Spinal cord (tissue), 10 donors: Measurements from ENCODE around the gene RPS6KB2. TPM values are rescaled to one million over a fixed set of nuclear protein-coding genes. Genes with fewer than 3 reads are reported as not detected.

ENCODE experiments used
- DNase-seq, 6 donors: peaks; one replicate each; pipeline versions ENCODE4 v3.0.0 to v3.0.0-alpha.2; 2013 to 2015; ENCODE audit warnings: low spot score in 6 of 6, low read depth in 4 of 6
- H3K27ac ChIP-seq: one replicate; pipeline ENCODE4 v1.5.1; 2013; ENCODE audit warnings: low read depth, low read length, control low read depth
- H3K27me3 ChIP-seq: one replicate; pipeline ENCODE4 v1.6.1; 2013; ENCODE audit warnings: low read length; ENCODE audit not compliant: control insufficient read depth, insufficient read depth
- H3K36me3 ChIP-seq: one replicate; pipeline ENCODE4 v1.6.1; 2013; ENCODE audit warnings: low read length; ENCODE audit not compliant: control insufficient read depth, insufficient read depth
- H3K4me1 ChIP-seq: one replicate; pipeline ENCODE4 v1.6.1; 2013; ENCODE audit warnings: low read length; ENCODE audit not compliant: control insufficient read depth, insufficient read depth
- H3K4me3 ChIP-seq: one replicate; pipeline ENCODE4 v1.5.1; 2013; ENCODE audit warnings: low read depth, low read length, control low read depth
- H3K9me3 ChIP-seq: one replicate; pipeline ENCODE4 v1.6.1; 2013; ENCODE audit warnings: low read length; ENCODE audit not compliant: control insufficient read depth, insufficient read depth
- WGBS: methylation state at CpG from one replicate; pipeline ENCODE4 v1.1.5; 2013; ENCODE audit warnings: missing lambda C conversion rate; ENCODE audit not compliant: insufficient coverage; 5-methylcytosine and 5-hydroxymethylcytosine counted together
- polyA plus RNA-seq, 2 donors: library from polyadenylated mRNA; unstranded; fragments of 120-200 nt; gene quantifications; one replicate each; pipeline ENCODE4 v1.2.1, GENCODE V29; 2013; ENCODE audit not compliant: insufficient read length in 2 of 2
- total RNA-seq, 2 donors: library from RNA; depleted of rRNA in 1 of 2; stranded (reverse); fragments of 120-200 nt in 1 of 2; fragments of >200 nt in 1 of 2; gene quantifications; one replicate each; pipeline versions ENCODE4 v1.2.3 to v1.2.4, GENCODE V29; 2013 to 2014
- donor health status: healthy.

The RPS6KB2 gene
- total and polyA plus RNA-seq, 4 donors = 14.2 to 46.7 (median 36.9) TPM

DNA sequence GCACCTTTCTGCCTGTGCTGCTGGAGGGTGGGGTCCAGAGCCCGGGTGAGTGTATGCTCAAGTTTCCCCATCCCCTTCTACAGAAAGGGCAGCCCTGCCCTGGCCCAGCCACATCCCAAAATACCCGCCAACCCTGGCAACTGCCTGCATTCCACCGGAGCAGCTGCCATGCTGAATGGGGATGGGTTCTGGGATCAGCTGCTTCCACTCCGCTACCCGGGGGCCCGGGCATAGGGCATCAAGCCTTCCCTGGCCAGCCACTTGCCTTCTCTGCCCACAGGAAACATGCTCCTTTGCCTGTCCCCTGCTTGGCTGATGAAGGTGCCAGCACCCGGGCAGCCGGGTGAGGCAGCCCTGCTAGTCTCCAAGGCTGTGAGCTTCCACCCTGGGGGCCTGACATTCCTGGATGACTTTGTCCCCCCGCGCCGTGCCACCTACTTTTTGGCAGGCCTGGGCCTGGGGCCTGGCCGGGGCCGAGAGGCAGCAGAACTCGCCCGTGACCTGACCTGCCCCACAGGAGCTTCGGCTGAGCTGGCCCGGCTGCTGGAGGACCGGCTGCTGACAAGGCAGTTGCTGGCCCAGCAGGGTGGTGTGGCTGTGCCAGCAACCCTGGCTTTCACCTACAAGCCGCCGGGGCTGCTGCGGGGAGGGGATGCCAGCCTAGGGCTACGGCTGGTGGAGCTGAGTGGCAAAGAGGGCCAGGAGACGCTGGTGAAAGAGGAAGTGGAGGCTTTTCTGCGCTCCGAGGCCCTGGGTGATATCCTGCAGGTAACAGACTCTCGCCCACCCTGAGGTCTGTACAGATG lies 9.6 kb upstream of the RPS6KB2 start:
- H3K9me3 ChIP-seq = no peaks in the 10 kb centered on the region
- no peak for DNase-seq
- H3K4me1 ChIP-seq = peaks cover 60% of the 10 kb centered on the region
- WGBS = 73% methylated on average over 24 of the region's 26 CpGs
- H3K27me3 ChIP-seq = peaks cover 8% of the 10 kb centered on the region
- no peak overlapping the region for H3K27ac ChIP-seq
- H3K4me3 ChIP-seq = no peak overlapping the region
- H3K36me3 ChIP-seq = peaks cover 18% of the 10 kb centered on the region

DNA sequence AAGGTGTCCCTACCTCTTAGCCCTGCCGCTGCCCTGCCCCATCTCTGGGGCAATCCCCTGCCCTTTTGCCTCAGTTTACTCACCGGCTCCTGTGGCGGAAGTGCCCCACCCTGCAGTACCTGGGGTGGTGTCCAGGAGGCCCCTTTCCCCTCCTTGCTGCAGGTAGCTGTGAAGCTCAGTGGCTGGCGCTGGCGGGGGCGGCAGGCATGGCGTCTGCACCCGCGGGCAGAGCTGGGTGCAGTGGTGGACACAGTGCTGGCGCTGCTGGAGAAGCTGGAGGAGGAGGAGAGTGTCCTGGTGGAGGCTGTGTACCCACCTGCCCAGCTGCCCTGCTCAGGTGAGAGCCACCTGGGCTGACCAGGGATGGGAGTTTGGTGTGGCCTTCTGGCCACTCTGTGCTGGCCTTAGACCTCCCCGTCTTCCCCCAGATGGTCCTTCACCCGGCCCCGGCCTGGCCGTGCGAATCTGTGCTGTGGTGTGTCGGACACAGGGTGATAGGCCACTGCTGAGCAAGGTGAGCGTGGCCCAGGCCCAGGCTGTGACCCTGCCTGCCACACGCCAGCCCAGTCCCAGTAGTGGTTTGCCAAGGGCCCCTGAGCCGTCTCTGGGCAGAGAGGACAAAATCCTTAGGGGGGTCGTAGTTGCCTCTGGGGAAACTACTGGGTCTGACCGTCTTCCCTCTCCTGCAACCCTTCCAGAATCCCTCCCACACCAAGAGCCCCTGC lies 8.8 kb upstream of the RPS6KB2 start:
- no peak overlapping the region for H3K4me3 ChIP-seq
- H3K27ac ChIP-seq = no peak overlapping the region
- H3K36me3 ChIP-seq = peaks cover 26% of the 10 kb centered on the region
- 96% methylated on average over 16 of the region's 21 CpGs for WGBS
- peaks cover 60% of the 10 kb centered on the region for H3K4me1 ChIP-seq
- H3K9me3 ChIP-seq = no peaks in the 10 kb centered on the region
- H3K27me3 ChIP-seq = peaks cover 8% of the 10 kb centered on the region
- no peak for DNase-seq

DNA sequence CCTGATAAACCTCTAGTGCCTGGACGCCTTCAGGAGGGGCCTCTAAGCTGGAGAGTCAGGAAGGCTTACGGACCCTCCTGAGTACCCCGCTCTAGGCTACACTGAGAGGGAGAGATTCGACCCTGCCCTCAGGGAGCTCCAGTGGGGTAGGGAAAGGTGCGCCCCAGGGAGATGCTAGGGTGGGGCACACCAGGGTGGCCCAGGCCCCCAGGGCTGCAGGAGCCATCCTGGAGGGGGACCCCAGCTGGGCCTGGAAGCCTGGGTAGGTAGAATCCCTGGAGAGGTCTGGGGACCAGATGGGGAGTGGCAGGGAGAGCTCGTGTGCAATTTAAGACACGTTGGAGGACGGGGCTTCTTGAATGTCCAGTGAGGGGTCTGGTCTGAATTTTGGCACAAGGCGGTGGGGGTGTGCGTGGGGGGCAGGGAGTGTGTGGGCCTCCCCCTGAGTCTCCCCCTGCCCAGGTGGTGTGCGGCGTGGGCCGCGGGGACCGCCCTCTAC lies 8.1 kb upstream of the RPS6KB2 start:
- peak overlapping the region; percentile 18 for H3K4me3 ChIP-seq
- H3K27ac ChIP-seq = no peak overlapping the region
- peaks cover under 1% of the 10 kb centered on the region for H3K27me3 ChIP-seq
- peaks cover 27% of the 10 kb centered on the region for H3K36me3 ChIP-seq
- no peak for DNase-seq
- H3K4me1 ChIP-seq = peaks cover 55% of the 10 kb centered on the region
- 41% methylated on average over 15 of the region's 15 CpGs for WGBS
- no peaks in the 10 kb centered on the region for H3K9me3 ChIP-seq

DNA sequence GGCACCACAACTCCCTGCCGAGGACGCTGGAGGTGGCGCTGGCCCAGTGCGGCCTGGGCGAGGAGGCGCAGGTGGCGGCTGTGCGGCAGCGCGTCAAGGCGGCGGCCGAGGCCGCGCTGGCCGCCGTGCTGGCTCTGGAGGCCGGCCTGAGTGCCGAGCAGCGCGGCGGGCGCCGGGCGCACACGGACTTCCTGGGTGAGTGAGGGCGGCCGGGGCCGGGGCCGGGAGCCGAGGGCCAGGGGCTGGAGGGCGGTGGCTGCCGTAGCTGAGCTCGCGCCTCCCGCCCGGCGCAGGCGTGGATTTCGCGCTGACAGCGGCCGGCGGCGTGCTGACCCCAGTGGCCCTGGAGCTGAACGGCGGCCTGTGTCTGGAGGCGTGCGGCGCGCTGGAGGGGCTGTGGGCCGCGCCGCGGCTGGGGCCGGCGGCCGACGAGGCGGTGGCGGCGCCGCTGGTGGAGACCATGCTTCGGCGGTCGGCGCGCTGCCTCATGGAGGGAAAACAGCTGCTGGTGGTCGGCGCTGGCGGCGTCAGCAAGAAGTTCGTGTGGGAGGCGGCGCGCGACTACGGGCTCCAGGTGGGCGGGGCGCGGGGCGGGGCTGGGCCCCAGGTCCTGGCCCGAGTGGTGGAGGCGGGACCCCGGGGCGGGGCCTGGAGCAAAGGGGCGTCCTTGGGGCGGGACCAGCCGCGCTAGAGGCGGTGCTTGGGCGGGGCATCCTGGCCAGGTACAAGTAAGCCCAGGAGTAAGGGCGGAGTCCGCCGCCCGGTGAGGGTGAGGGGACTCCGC lies 7.5 kb upstream of the RPS6KB2 start:
- peak; percentile 47 to 98 (median 88) for DNase-seq
- no peaks in the 10 kb centered on the region for H3K9me3 ChIP-seq
- under 1% methylated on average over 97 of the region's 97 CpGs for WGBS
- peak overlapping the region; percentile 52 for H3K27ac ChIP-seq
- no peaks in the 10 kb centered on the region for H3K27me3 ChIP-seq
- H3K4me3 ChIP-seq = peak overlapping the region; percentile 26
- H3K4me1 ChIP-seq = peaks cover 51% of the 10 kb centered on the region
- peaks cover 27% of the 10 kb centered on the region for H3K36me3 ChIP-seq

DNA sequence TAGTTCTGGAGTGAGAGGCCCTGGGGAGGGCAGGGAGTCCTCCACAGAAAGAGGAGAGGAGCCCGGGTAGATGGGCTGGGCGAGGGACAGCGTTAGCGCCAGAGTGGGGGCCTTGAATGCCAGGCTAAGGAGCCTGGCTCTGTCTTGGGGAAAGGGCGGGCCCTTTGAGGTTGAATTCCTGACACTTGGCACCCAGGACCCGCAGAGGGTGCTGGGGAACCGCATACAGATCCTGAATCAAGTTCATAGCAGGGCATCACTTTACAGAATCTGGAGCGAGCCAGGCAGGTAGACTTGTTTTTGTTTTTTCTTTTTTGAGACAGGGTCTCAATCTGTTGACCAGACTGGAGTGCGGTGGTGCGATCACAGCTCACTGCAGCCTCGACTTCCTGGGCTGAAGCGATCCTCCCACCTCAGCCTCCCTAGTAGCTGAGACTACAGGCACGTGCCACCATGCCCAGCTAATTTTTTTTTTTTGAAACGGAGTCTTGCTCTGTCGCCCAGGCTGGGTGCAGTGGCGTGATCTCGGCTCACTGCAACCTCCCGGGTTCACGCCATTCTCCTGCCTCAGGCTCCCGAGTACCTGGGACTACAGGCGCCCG lies 6.8 kb upstream of the RPS6KB2 start:
- peaks cover 44% of the 10 kb centered on the region for H3K4me1 ChIP-seq
- H3K9me3 ChIP-seq = no peaks in the 10 kb centered on the region
- peaks cover 27% of the 10 kb centered on the region for H3K36me3 ChIP-seq
- DNase-seq = no peak
- H3K27me3 ChIP-seq = no peaks in the 10 kb centered on the region
- H3K4me3 ChIP-seq = peak overlapping the region; percentile 26
- WGBS = 74% methylated on average over 20 of the region's 22 CpGs
- peak overlapping the region; percentile 52 for H3K27ac ChIP-seq

DNA sequence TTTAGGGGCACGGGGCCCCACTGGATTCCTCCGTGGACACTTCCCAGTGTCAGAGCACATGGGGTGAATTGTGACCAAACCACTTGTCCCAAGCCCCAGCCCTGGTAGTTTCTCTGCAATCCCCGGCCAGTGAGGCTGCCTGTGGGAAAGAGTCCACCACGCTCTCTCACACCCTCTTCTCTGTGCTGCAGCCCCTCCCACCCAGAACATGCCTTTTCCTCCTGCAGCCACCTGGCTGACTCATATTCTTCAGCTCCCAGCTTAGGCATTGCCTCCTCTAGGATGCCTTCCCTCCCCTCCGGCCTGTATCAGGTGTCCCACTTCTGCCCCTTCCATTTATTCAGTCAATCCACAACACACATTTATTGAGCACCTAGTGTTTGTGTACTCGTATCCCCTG lies 5.4 kb upstream of the RPS6KB2 start:
- H3K4me3 ChIP-seq = no peak overlapping the region
- H3K9me3 ChIP-seq = no peaks in the 10 kb centered on the region
- DNase-seq = no peak
- peaks cover 21% of the 10 kb centered on the region for H3K36me3 ChIP-seq
- H3K4me1 ChIP-seq = peaks cover 39% of the 10 kb centered on the region
- no peak overlapping the region for H3K27ac ChIP-seq
- 66% methylated on average over 6 of the region's 6 CpGs for WGBS
- no peaks in the 10 kb centered on the region for H3K27me3 ChIP-seq

DNA sequence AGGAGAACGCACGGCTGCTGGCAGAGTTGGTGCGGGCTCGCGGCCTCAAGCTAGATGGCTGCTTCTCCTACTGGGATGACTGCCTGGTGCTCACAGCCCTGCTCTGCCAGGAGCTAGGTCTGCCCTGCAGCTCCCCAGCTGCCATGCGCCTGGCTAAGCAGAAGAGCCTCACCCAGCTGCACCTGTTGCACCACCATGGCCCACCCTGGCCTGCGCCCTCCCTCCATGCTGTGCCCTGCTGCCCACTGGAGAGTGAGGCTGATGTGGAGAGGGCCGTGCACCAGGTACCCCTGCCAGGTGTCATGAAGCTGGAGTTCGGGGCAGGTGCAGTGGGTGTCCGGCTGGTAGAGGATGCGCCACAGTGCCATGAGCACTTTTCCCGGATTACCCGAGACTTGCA lies 4.8 kb upstream of the RPS6KB2 start:
- WGBS = 91% methylated on average over 13 of the region's 13 CpGs

DNA sequence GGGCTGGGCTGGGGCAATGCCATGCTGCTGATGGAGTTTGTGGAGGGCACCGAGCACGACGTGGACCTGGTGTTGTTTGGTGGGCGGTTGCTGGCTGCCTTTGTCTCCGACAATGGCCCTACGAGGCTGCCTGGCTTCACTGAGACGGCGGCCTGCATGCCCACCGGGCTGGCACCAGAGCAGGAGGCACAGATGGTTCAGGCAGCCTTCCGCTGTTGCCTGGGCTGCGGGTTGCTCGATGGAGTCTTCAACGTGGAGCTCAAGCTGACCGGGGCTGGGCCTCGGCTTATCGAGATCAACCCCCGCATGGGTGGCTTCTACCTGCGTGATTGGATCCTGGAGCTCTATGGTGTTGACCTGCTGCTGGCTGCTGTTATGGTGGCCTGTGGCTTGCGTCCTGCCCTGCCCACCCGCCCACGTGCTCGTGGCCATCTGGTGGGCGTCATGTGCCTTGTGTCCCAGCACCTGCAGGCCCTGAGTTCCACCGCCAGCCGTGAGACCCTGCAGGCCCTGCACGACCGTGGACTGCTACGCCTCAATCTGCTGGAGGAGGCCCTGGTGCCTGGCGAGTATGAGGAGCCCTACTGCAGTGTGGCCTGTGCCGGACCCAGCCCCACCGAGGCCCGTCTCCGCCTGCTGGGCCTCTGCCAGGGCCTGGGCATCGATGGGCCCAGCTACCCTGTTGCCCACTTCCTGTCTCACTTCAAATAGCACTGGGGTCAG lies 4.2 kb upstream of the RPS6KB2 start:
- DNase-seq = no peak
- H3K4me3 ChIP-seq = no peak overlapping the region
- peaks cover 34% of the 10 kb centered on the region for H3K4me1 ChIP-seq
- H3K36me3 ChIP-seq = peaks cover 18% of the 10 kb centered on the region
- H3K9me3 ChIP-seq = no peaks in the 10 kb centered on the region
- no peak overlapping the region for H3K27ac ChIP-seq
- H3K27me3 ChIP-seq = no peaks in the 10 kb centered on the region
- WGBS = 81% methylated on average over 34 of the region's 34 CpGs

More for the DNA sequence above, 4.8 kb upstream of the RPS6KB2 start:
- Histone ChIP-seq H3K36me3 (peaks cover 21% of the 10 kb centered on the region), H3K9me3 (no peaks in the 10 kb centered on the region), H3K27me3 (no peaks in the 10 kb centered on the region), H3K27ac (no peak overlapping the region), H3K4me1 (peaks cover 35% of the 10 kb centered on the region), H3K4me3 (no peak overlapping the region)
- no peak for DNase-seq
